Measurements from ENCODE around the gene EP400. TPM values are rescaled to one million over a fixed set of nuclear protein-coding genes. Genes with fewer than 3 reads are reported as not detected.

The EP400 gene
- polyA plus RNA-seq, 1 donor from 2014 or later = 11.1 TPM

GRCh38 chr12:131928711-131929580 is 20.8 kb upstream of the EP400 start, which contains the start of gene PUS1:
PUS1 (plus strand) TSS chr12:131929276; CDS start chr12:131929723, 447 bp downstream.
- Mint-ChIP-seq H3K4me1 (peaks cover 16 to 28% (median 22%) of the 10 kb centered on the region in 3 donors), H3K36me3 (peaks cover 2% of the 10 kb centered on the region), H3K9me3 (no peaks in the 10 kb centered on the region), H3K27ac (peak within 1 kb of the TSS; percentile 94 to 96 (median 96)), H3K27me3 (no peaks in the 10 kb centered on the region), H3K4me3 (peak within 1 kb of the TSS; percentile 92 to 98 (median 96))

GRCh38 chr12:131929581-131930456 is 19.9 kb upstream of the EP400 start:
- Mint-ChIP-seq H3K27me3 (no peaks in the 10 kb centered on the region), H3K4me3 (peak overlapping the region; percentile 92 to 98 (median 96)), H3K9me3 (no peaks in the 10 kb centered on the region), H3K36me3 (peaks cover 2% of the 10 kb centered on the region), H3K4me1 (peaks cover 10 to 21% (median 15%) of the 10 kb centered on the region in 3 donors), H3K27ac (peak overlapping the region; percentile 94 to 96 (median 96))

GRCh38 chr12:131930510-131930909 is 19.2 kb upstream of the EP400 start:
- Mint-ChIP-seq H3K27me3 (no peaks in the 10 kb centered on the region), H3K9me3 (no peaks in the 10 kb centered on the region), H3K36me3 (peaks cover 2% of the 10 kb centered on the region), H3K27ac (peak overlapping the region; percentile 86 to 96 (median 94)), H3K4me1 (peaks cover 8 to 18% (median 13%) of the 10 kb centered on the region in 3 donors), H3K4me3 (peak overlapping the region; percentile 85 to 93 (median 92))

- H3K27ac Mint-ChIP-seq = no peak overlapping the region
Observed at GRCh38 chr12:131933387-131933786, 16.4 kb upstream of the EP400 start.

GRCh38 chr12:131934535-131934934 is 15.2 kb upstream of the EP400 start:
- Mint-ChIP-seq H3K27me3 (no peaks in the 10 kb centered on the region), H3K36me3 (peaks cover 2% of the 10 kb centered on the region), H3K4me1 (peaks cover 5 to 10% (median 9%) of the 10 kb centered on the region in 3 donors), H3K27ac (no peak overlapping the region), H3K9me3 (no peaks in the 10 kb centered on the region), H3K4me3 (no peak overlapping the region)

More at GRCh38 chr12:131933387-131933786, 16.4 kb upstream of the EP400 start:
- no peaks in the 10 kb centered on the region for H3K9me3 Mint-ChIP-seq
- peaks cover 5 to 12% (median 10%) of the 10 kb centered on the region in 3 donors for H3K4me1 Mint-ChIP-seq
- H3K4me3 Mint-ChIP-seq = peak overlapping the region in 1 of 4 donors; percentile 46
- no peaks in the 10 kb centered on the region for H3K27me3 Mint-ChIP-seq
- peaks cover 2% of the 10 kb centered on the region for H3K36me3 Mint-ChIP-seq

- Mint-ChIP-seq H3K36me3 (peaks cover 2% of the 10 kb centered on the region), H3K4me3 (no peak overlapping the region), H3K9me3 (no peaks in the 10 kb centered on the region), H3K27me3 (no peaks in the 10 kb centered on the region), H3K27ac (no peak overlapping the region), H3K4me1 (peaks cover 0 to 4% (median 0%) of the 10 kb centered on the region in 3 donors)
Observed at GRCh38 chr12:131938082-131938481, 11.7 kb upstream of the EP400 start.

GRCh38 chr12:131939007-131939406 is 10.7 kb upstream of the EP400 start:
- H3K9me3 Mint-ChIP-seq = no peaks in the 10 kb centered on the region
- no peaks in the 10 kb centered on the region for H3K27me3 Mint-ChIP-seq
- H3K4me1 Mint-ChIP-seq = peaks cover 0 to 4% (median 0%) of the 10 kb centered on the region in 3 donors
- H3K27ac Mint-ChIP-seq = no peak overlapping the region
- no peak overlapping the region for H3K4me3 Mint-ChIP-seq
- H3K36me3 Mint-ChIP-seq = no peaks in the 10 kb centered on the region

- no peaks in the 10 kb centered on the region for H3K9me3 Mint-ChIP-seq
- H3K27ac Mint-ChIP-seq = no peak overlapping the region
- H3K27me3 Mint-ChIP-seq = no peaks in the 10 kb centered on the region
- H3K4me3 Mint-ChIP-seq = no peak overlapping the region
- peaks cover 0 to 4% (median 0%) of the 10 kb centered on the region in 3 donors for H3K4me1 Mint-ChIP-seq
- H3K36me3 Mint-ChIP-seq = no peaks in the 10 kb centered on the region
Observed at GRCh38 chr12:131940141-131940547, 9.6 kb upstream of the EP400 start.

GRCh38 chr12:131941116-131941986 is 8.4 kb upstream of the EP400 start:
- peaks cover 0 to 4% (median 0%) of the 10 kb centered on the region in 3 donors for H3K4me1 Mint-ChIP-seq
- no peaks in the 10 kb centered on the region for H3K9me3 Mint-ChIP-seq
- no peaks in the 10 kb centered on the region for H3K27me3 Mint-ChIP-seq
- H3K4me3 Mint-ChIP-seq = no peak overlapping the region
- H3K27ac Mint-ChIP-seq = no peak overlapping the region
- no peaks in the 10 kb centered on the region for H3K36me3 Mint-ChIP-seq

GRCh38 chr12:131941987-131942341 is 7.8 kb upstream of the EP400 start:
- Mint-ChIP-seq H3K27ac (no peak overlapping the region), H3K4me3 (no peak overlapping the region), H3K27me3 (no peaks in the 10 kb centered on the region), H3K9me3 (no peaks in the 10 kb centered on the region), H3K36me3 (no peaks in the 10 kb centered on the region), H3K4me1 (peaks cover 0 to 4% (median 0%) of the 10 kb centered on the region in 3 donors)

GRCh38 chr12:131942671-131943070 is 7.1 kb upstream of the EP400 start:
- no peaks in the 10 kb centered on the region for H3K27me3 Mint-ChIP-seq
- H3K36me3 Mint-ChIP-seq = no peaks in the 10 kb centered on the region
- H3K27ac Mint-ChIP-seq = peak overlapping the region in 1 of 3 donors; percentile 16
- H3K4me1 Mint-ChIP-seq = peaks cover 0 to 2% (median under 1%) of the 10 kb centered on the region in 3 donors
- no peaks in the 10 kb centered on the region for H3K9me3 Mint-ChIP-seq
- H3K4me3 Mint-ChIP-seq = no peak overlapping the region

GRCh38 chr12:131943389-131943788 is 6.4 kb upstream of the EP400 start:
- H3K36me3 Mint-ChIP-seq = no peaks in the 10 kb centered on the region
- H3K4me3 Mint-ChIP-seq = no peak overlapping the region
- no peak overlapping the region for H3K27ac Mint-ChIP-seq

GRCh38 chr12:131943876-131944275 is 5.9 kb upstream of the EP400 start:
- no peaks in the 10 kb centered on the region for H3K36me3 Mint-ChIP-seq
- H3K9me3 Mint-ChIP-seq = no peaks in the 10 kb centered on the region
- H3K4me1 Mint-ChIP-seq = peaks cover 2 to 5% (median 3%) of the 10 kb centered on the region in 3 donors
- no peaks in the 10 kb centered on the region for H3K27me3 Mint-ChIP-seq
- H3K4me3 Mint-ChIP-seq = no peak overlapping the region
- no peak overlapping the region for H3K27ac Mint-ChIP-seq

More at GRCh38 chr12:131943389-131943788, 6.4 kb upstream of the EP400 start:
- Mint-ChIP-seq H3K27me3 (no peaks in the 10 kb centered on the region), H3K4me1 (peaks cover 0 to 2% (median under 1%) of the 10 kb centered on the region in 3 donors), H3K9me3 (no peaks in the 10 kb centered on the region)

- H3K4me1 Mint-ChIP-seq = peaks cover 2 to 5% (median 5%) of the 10 kb centered on the region in 3 donors
- H3K27me3 Mint-ChIP-seq = no peaks in the 10 kb centered on the region
- peak overlapping the region in 1 of 3 donors; percentile 76 for H3K27ac Mint-ChIP-seq
- H3K36me3 Mint-ChIP-seq = no peaks in the 10 kb centered on the region
- no peaks in the 10 kb centered on the region for H3K9me3 Mint-ChIP-seq
- peak overlapping the region in 1 of 4 donors; percentile 53 for H3K4me3 Mint-ChIP-seq
Observed at GRCh38 chr12:131944601-131945251, 5.0 kb upstream of the EP400 start.
